GM12872 (cell line): ENCODE results near the gene XRCC1.

ENCODE experiments used
- CTCF ChIP-seq: IDR thresholded peaks from 3 replicates; pipeline ENCODE4 v1.5.1; 2011; ENCODE audit warnings: low read depth, mild to moderate bottlenecking, low read length, moderate library complexity; ENCODE audit not compliant: insufficient read depth

Gene XRCC1

GRCh38 chr19:43545276-43545675 lies 30.1 kb downstream of the XRCC1 start:
- TF ChIP-seq CTCF: no peak

GRCh38 chr19:43544077-43544476 lies 31.2 kb downstream of the XRCC1 start:
- no peak for TF ChIP-seq CTCF

- no peak for TF ChIP-seq CTCF
These were observed 33.2 kb downstream of the XRCC1 start for GRCh38 chr19:43541920-43542650.

GRCh38 chr19:43540381-43540780 lies 34.9 kb downstream of the XRCC1 start:
- TF ChIP-seq CTCF: no peak

GRCh38 chr19:43538922-43539321 lies 36.4 kb downstream of the XRCC1 start:
- no peak for TF ChIP-seq CTCF

- TF ChIP-seq CTCF: peak; percentile 47; the same call in 1 of the 3 replicates
These were observed 40.2 kb downstream of the XRCC1 start for GRCh38 chr19:43534816-43535761.

GRCh38 chr19:43534305-43534815 lies 41.0 kb downstream of the XRCC1 start:
- no peak for TF ChIP-seq CTCF
